H1 (cell line): ENCODE data around the gene NDUFAF7. TPM values are rescaled to one million over a fixed set of nuclear protein-coding genes. Genes with fewer than 3 reads are reported as not detected.

Experiments used
- CTCF ChIA-PET: fragments of 300-600 bp; sonication (Branson Sonifier 250); formaldehyde crosslinking; loops from one replicate; lab custom pipeline; 2021; ENCODE audit not compliant: partially characterized antibody; lab: Charles Lee
- POLR2A ChIA-PET: fragments of 300-600 bp; sonication (Branson Sonifier 250); formaldehyde crosslinking; loops from one replicate; lab custom pipeline; 2021; ENCODE audit warnings: inconsistent platforms; ENCODE audit not compliant: partially characterized antibody; lab: Charles Lee
- DNase-seq, 2 experiments: peaks; one replicate each; pipeline versions ENCODE4 v3.0.0 to v3.0.0-alpha.2; 2010 to 2022; ENCODE audit warnings: low spot score in 2 of 2, low read depth in 1 of 2, mixed read lengths in 1 of 2
- FAIRE-seq: peaks from 2 replicates; lab custom pipeline; 2011; peaks lifted over from hg19 to GRCh38; lab: Jason Lieb, UNC
- H2AFZ ChIP-seq: 2 replicates; pipeline ENCODE4 v1.8.1; 2012; ENCODE audit warnings: low read length, inconsistent platforms
- H2AK5ac ChIP-seq: 2 replicates; pipeline ENCODE4 v1.6.1; 2013; ENCODE audit warnings: low read depth, low read length
- H2BK120ac ChIP-seq: replicated peaks from 2 replicates; pipeline ENCODE3; 2013; ENCODE audit warnings: low read depth, low read length, inconsistent platforms
- H2BK12ac ChIP-seq: 2 replicates; pipeline ENCODE4 v1.6.1; 2013; ENCODE audit warnings: low read depth, low read length
- H2BK15ac ChIP-seq: 2 replicates; pipeline ENCODE4 v1.6.1; 2013; ENCODE audit warnings: low read length
- H2BK20ac ChIP-seq: 2 replicates; pipeline ENCODE4 v1.6.1; 2013; ENCODE audit warnings: low read length
- H2BK5ac ChIP-seq: 2 replicates; pipeline ENCODE4 v1.6.1; 2013; ENCODE audit warnings: low read depth, low read length
- H3K14ac ChIP-seq: 2 replicates; pipeline ENCODE4 v1.6.1; 2013; ENCODE audit warnings: inconsistent platforms; ENCODE audit not compliant: insufficient read length
- H3K18ac ChIP-seq: 2 replicates; pipeline ENCODE4 v1.6.1; 2013; ENCODE audit warnings: low read length; ENCODE audit errors: extremely low read depth
- H3K23ac ChIP-seq: 2 replicates; pipeline ENCODE4 v1.6.1; 2013; ENCODE audit warnings: inconsistent platforms; ENCODE audit not compliant: insufficient read length
- H3K23me2 ChIP-seq: 2 replicates; pipeline ENCODE4 v1.6.1; 2013; ENCODE audit warnings: low read depth, low read length
- H3K27ac ChIP-seq: 2 replicates; pipeline ENCODE4 v1.6.1; 2011; ENCODE audit warnings: low read depth, low read length, inconsistent platforms
- H3K27me3 ChIP-seq, 4 experiments: replicated peaks in 1 of 4; 1 replicate in 1 of 4; 2 replicates in 3 of 4; pipeline versions ENCODE4 v1.6.1 to v1.8.1; 2011 to 2013; ENCODE audit warnings: low read length in 3 of 4, mild to moderate bottlenecking in 3 of 4, inconsistent platforms in 2 of 4, mixed read lengths in 2 of 4, moderate library complexity in 1 of 4; ENCODE audit not compliant: control insufficient read depth in 3 of 4, insufficient read depth in 3 of 4; ENCODE audit errors: extremely low read depth in 1 of 4
- H3K36me3 ChIP-seq, 4 experiments: 2 replicates each; pipeline versions ENCODE4 v1.6.1 to v1.8.1; 2011 to 2013; ENCODE audit warnings: mild to moderate bottlenecking in 4 of 4, low read length in 3 of 4, moderate library complexity in 2 of 4, control low read depth in 1 of 4, inconsistent platforms in 1 of 4; ENCODE audit not compliant: insufficient read depth in 4 of 4, control insufficient read depth in 2 of 4
- H3K4ac ChIP-seq: replicated peaks from 2 replicates; pipeline ENCODE3; 2013; ENCODE audit warnings: low read length, low read depth, mixed read lengths, inconsistent platforms; ENCODE audit not compliant: insufficient read length
- H3K4me1 ChIP-seq, 4 experiments: replicated peaks in 1 of 4; 1 replicate in 1 of 4; 2 replicates in 3 of 4; pipeline versions ENCODE4 v1.6.1 to v1.8.1; 2011 to 2013; ENCODE audit warnings: low read length in 3 of 4, inconsistent platforms in 2 of 4, mixed read lengths in 1 of 4; ENCODE audit not compliant: insufficient read depth in 4 of 4, control insufficient read depth in 3 of 4
- H3K4me2 ChIP-seq, 2 experiments: 2 replicates each; pipeline versions ENCODE4 v1.6.1 to v1.8.1; 2011 to 2013; ENCODE audit warnings: low read depth in 2 of 2, low read length in 2 of 2, control low read depth in 1 of 2, inconsistent platforms in 1 of 2, mild to moderate bottlenecking in 1 of 2; ENCODE audit not compliant: insufficient read depth in 1 of 2
- H3K4me3 ChIP-seq, 4 experiments: fragments of 200-600, 300-600 bp in 1 of 4; sonication (generic), shearing (Covaris generic), sonication (Bioruptor Twin) in 1 of 4; 2 replicates each; pipeline versions ENCODE4 v1.5.1 to v1.8.1; 2011 to 2016; ENCODE audit warnings: low read length in 4 of 4, low read depth in 3 of 4, control low read depth in 2 of 4, inconsistent platforms in 2 of 4, mild to moderate bottlenecking in 2 of 4, mixed read lengths in 1 of 4, moderate library complexity in 1 of 4; ENCODE audit not compliant: insufficient read depth in 2 of 4; ENCODE audit errors: extremely low read depth in 1 of 4
- H3K56ac ChIP-seq: replicated peaks from 2 replicates; pipeline ENCODE3; 2013; ENCODE audit warnings: low read depth, mild to moderate bottlenecking, mixed read lengths, low read length, inconsistent platforms; ENCODE audit not compliant: insufficient read length
- H3K79me1 ChIP-seq: 2 replicates; pipeline ENCODE4 v1.6.1; 2013; ENCODE audit warnings: low read depth, low read length, control low read depth
- H3K79me2 ChIP-seq, 2 experiments: 2 replicates each; pipeline versions ENCODE4 v1.6.1 to v1.8.1; 2012 to 2013; ENCODE audit warnings: low read length in 2 of 2, mild to moderate bottlenecking in 2 of 2, inconsistent platforms in 1 of 2; ENCODE audit not compliant: insufficient read depth in 2 of 2, control insufficient read depth in 1 of 2
- H3K9ac ChIP-seq, 4 experiments: replicated peaks in 1 of 4; 1 replicate in 1 of 4; 2 replicates in 3 of 4; pipeline versions ENCODE4 v1.6.1 to v1.8.1; 2011 to 2013; ENCODE audit warnings: low read depth in 3 of 4, low read length in 3 of 4, control low read depth in 2 of 4, mild to moderate bottlenecking in 2 of 4, moderate library complexity in 2 of 4, inconsistent platforms in 1 of 4; ENCODE audit errors: extremely low read depth in 1 of 4
- H3K9me3 ChIP-seq, 2 experiments: 2 replicates each; pipeline versions ENCODE4 v1.6.1 to v1.8.1; 2012 to 2013; ENCODE audit warnings: mild to moderate bottlenecking in 2 of 2, moderate library complexity in 2 of 2, control low read depth in 1 of 2, inconsistent platforms in 1 of 2, low read depth in 1 of 2, low read length in 1 of 2, mixed read lengths in 1 of 2; ENCODE audit not compliant: insufficient read depth in 2 of 2
- H4K20me1 ChIP-seq, 2 experiments: replicated peaks in 1 of 2; 2 replicates each; pipeline versions ENCODE3 to v1.8.1; 2011 to 2013; ENCODE audit warnings: inconsistent platforms in 2 of 2, low read length in 2 of 2, mild to moderate bottlenecking in 1 of 2; ENCODE audit not compliant: insufficient read depth in 2 of 2, control insufficient read depth in 1 of 2
- H4K5ac ChIP-seq: 2 replicates; pipeline ENCODE4 v1.6.1; 2013; ENCODE audit warnings: low read length, low read depth, mixed read lengths, inconsistent platforms; ENCODE audit not compliant: insufficient read length
- H4K8ac ChIP-seq: 2 replicates; pipeline ENCODE4 v1.8.0; 2013; ENCODE audit warnings: mild to moderate bottlenecking, moderate library complexity, low read length, inconsistent platforms; ENCODE audit not compliant: insufficient read depth; ENCODE audit errors: extremely low read depth
- H4K91ac ChIP-seq: replicated peaks from 2 replicates; pipeline ENCODE3; 2013; ENCODE audit warnings: low read length, mixed read lengths, inconsistent platforms; ENCODE audit not compliant: insufficient read length
- ATF3 ChIP-seq: IDR thresholded peaks from 2 replicates; pipeline ENCODE4 v1.6.1; 2011; ENCODE audit warnings: low read depth, mild to moderate bottlenecking, low read length; ENCODE audit not compliant: insufficient read depth
- CBX8 ChIP-seq: fragments of 300-800, 300-1000 bp; sonication (generic); IDR thresholded peaks from 2 replicates; pipeline ENCODE4 v1.7.1; 2016; ENCODE audit warnings: low read depth, low read length, borderline replicate concordance
- WGBS, 2 experiments: shearing (Covaris generic) in 1 of 2; methylation state at CpG; one replicate each; pipeline versions ENCODE4 v1.1.6 to v1.1.7; 2013 to 2015; ENCODE audit warnings: low lambda C conversion rate in 2 of 2, mixed read lengths in 2 of 2, inconsistent platforms in 1 of 2, low coverage in 1 of 2, missing lambda C conversion rate in 1 of 2; ENCODE audit not compliant: insufficient replicate concordance in 2 of 2, insufficient coverage in 1 of 2, insufficient read length in 1 of 2; ENCODE audit errors: extremely low coverage in 1 of 2, missing lambda C conversion rate in 1 of 2; 5-methylcytosine and 5-hydroxymethylcytosine counted together
- polyA plus RNA-seq, 7 experiments: library from polyadenylated mRNA; depleted of rRNA in 3 of 7; stranded (reverse) in 5 of 7; unstranded in 2 of 7; fragments of >200 nt in 5 of 7; fragments of 200-250 nt in 2 of 7; gene quantifications; 1 replicate in 5 of 7; 2 replicates in 1 of 7; 4 replicates in 1 of 7; pipeline versions ENCODE4 v1.2.1 to v1.2.3, GENCODE V29; 2011 to 2013; ENCODE audit warnings: missing spikeins in 2 of 7, mixed read lengths in 2 of 7
- total RNA-seq: library from RNA; stranded (reverse); fragmentation: NEBNext Ultra II Directional; extraction: Animal tissue kit (Norgen Biotek cat#: 25700); gene quantifications from 2 replicates; pipeline ENCODE4 v1.2.1, GENCODE V29; 2021

The NDUFAF7 gene
- total and polyA plus RNA-seq, 2 of the 8 experiments (the other 6 are each of a cell fraction or from before 2014, with no cell fraction given) = 50.2 to 56.0 TPM

- Histone ChIP-seq H3K4me3 (no peak overlapping the region), H4K91ac (no peak overlapping the region), H2BK120ac (no peak overlapping the region), H3K27me3 (no peaks in the 10 kb centered on the region), H3K27ac (no peak overlapping the region), H3K18ac (no peak overlapping the region), H4K8ac (no peak overlapping the region), H3K79me2 (peaks cover 0 to 51% of the 10 kb centered on the region in 2 experiments; a peak in 2 of 4 replicates), H2AFZ (no peak overlapping the region), H2AK5ac (no peak overlapping the region), H3K36me3 (peaks cover 0 to 9% (median 2%) of the 10 kb centered on the region in 4 experiments; a peak in 2 of 8 replicates), H4K20me1 (peaks cover 1 to 2% of the 10 kb centered on the region in 2 experiments), H2BK12ac (no peak overlapping the region), H3K56ac (no peak overlapping the region), H2BK5ac (no peak overlapping the region), H3K14ac (no peak overlapping the region), H3K9ac (no peak overlapping the region), H3K79me1 (peaks cover 2% of the 10 kb centered on the region), H3K4me1 (no peaks in the 10 kb centered on the region), H4K5ac (no peak overlapping the region), H3K23ac (no peak overlapping the region), H2BK15ac (no peak overlapping the region), H3K9me3 (no peaks in the 10 kb centered on the region), H3K4ac (no peak overlapping the region), H3K23me2 (no peaks in the 10 kb centered on the region), H3K4me2 (no peak overlapping the region), H2BK20ac (no peak overlapping the region)
- ChIA-PET POLR2A (interaction anchor here (0.5 kb wide), 1 partner anchor 421 kb away, joined by 3 read pairs; no protein-coding TSS in a partner anchor), CTCF (no interaction called here)
- FAIRE-seq (no peak), DNase-seq (no peak)
- WGBS, 2 experiments = 76% methylated on average over 1 of the region's 1 CpG; no CpG with 5 or more reads in 1 of the 2 experiments
- TF ChIP-seq ATF3 = no peak
- no peak for TF ChIP-seq CBX8
Observed at GRCh38 chr2:37295469-37296073, 64.1 kb downstream of the NDUFAF7 start.
